A204.1 (cell line): Measurements from ENCODE around the gene OGDH.

Experiments
- FAIRE-seq: peaks from 2 replicates; lab custom pipeline; 2012; peaks lifted over from hg19 to GRCh38; lab: Jason Lieb, UNC

Gene OGDH

DNA sequence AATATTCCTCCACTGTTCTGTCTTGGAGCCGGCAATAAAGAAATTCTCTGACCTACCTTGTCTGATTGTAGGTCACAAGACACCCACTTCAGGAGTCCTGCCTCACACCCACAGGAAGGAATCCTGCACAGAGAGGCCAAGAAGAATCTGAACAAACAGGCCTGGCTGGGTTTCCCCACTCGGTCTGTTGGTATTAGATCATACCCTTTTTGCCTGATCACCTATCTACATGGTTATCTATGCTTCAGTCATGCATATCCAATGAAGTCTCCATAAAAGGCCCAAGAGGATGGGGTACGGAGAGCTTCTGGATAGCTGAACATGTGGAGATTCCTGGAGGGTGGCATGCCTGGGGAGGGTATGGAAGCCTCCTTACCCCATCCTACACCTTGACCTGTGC lies 12.3 kb downstream of the OGDH start:
- FAIRE-seq = no peak

DNA sequence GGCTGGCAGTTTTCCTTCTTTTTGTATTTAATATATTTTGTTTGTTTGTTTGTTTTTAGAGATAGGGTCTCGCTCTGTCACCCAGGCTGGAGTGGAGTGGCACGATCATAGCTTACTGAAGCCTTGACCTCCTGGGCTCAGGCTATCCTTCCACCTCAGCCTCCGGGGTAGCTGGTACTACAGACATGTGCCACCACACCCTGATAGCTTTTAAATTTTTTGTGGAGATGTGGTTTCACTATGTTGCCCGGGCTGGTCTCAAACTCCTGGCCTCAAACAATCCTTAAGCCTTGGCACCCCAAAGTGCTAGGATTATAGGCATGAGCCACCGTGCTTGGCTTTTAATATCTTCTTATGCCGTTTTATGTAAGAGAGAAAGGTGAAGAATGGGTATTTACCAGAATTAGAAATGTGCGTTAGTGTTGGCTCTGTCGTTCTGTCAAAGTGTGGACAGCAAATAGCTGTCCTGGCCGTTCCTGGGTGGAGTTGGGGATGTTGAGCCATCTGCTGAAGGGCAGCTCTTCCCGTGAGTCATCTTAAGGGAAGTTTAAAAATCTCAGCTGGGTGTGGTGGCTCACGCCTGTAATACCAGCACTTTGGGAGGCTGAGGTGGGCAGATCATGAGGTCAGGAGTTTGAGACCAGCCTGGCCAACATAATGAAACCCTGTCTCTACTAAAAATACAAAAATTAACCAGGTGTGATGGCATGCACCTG lies 14.8 kb downstream of the OGDH start:
- FAIRE-seq = no peak

DNA sequence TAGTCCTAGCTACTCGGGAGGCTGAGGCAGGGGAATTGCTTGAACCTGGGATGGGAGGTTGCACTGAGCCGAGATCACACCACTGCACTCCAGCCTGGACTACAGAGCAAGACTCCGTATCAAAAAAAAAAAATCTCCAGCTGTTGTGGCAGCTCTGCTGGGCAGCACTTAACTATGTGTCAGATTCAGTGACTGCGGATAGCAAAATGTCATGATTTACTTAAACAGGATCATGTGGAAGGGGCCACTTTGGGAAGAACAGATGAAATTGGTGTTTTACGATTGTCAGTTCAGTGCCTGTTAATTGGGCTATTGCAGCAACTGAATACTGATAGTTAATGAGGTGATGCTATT lies 15.3 kb downstream of the OGDH start:
- no peak for FAIRE-seq

DNA sequence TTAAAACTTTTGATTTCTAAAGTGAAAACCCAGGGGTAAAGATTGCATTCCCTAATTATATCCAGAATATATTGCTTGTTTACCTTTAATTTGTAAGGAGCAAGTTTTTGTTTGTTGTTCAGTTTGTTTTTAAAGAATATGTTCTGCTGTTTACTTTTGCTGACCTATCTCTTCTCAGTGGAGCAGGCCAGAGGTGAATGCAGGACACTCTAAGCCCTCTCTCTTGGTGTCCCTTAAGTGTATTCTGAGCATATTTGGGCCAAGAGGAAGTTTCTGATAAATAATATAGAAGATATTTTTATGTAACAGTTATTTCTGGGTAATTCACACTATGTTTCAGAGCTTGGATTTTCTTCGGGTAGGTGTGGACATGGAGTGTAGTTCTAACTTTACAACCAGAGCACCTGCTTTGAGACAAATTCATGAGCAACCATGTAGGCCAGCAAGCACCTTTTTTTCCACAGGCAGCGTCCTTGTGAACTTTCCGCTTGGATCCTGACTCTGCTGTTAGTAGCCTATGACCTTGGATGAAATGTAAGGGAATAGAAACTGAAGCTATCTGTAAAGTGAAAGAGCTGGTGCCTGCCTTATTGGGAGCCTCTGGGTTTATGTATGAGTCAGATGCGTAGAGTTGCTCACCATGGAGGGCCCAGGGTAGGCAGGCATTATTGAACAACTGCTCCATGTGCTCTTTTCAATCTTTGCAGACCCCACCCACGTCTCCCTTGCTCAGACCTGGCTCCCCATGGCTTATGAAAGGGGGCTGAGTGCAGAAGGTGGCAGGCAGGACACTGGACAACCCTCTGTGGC lies 16.1 kb downstream of the OGDH start:
- no peak for FAIRE-seq

DNA sequence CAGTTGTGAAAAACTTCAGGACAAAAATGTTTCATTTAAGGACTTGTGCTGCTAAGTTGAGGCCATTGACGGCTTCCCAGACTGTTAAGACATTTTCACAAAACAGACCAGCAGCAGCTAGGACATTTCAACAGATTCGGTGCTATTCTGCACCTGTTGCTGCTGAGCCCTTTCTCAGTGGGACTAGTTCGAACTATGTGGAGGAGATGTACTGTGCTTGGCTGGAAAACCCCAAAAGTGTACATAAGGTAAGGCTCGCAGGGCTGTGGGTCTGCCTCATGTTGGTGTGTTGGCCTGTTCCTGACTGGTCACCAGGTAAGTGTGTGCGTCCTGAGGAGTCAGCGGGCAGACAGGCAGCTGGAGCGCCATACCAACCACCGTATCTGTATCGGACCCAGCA lies 17.9 kb downstream of the OGDH start:
- no peak for FAIRE-seq

DNA sequence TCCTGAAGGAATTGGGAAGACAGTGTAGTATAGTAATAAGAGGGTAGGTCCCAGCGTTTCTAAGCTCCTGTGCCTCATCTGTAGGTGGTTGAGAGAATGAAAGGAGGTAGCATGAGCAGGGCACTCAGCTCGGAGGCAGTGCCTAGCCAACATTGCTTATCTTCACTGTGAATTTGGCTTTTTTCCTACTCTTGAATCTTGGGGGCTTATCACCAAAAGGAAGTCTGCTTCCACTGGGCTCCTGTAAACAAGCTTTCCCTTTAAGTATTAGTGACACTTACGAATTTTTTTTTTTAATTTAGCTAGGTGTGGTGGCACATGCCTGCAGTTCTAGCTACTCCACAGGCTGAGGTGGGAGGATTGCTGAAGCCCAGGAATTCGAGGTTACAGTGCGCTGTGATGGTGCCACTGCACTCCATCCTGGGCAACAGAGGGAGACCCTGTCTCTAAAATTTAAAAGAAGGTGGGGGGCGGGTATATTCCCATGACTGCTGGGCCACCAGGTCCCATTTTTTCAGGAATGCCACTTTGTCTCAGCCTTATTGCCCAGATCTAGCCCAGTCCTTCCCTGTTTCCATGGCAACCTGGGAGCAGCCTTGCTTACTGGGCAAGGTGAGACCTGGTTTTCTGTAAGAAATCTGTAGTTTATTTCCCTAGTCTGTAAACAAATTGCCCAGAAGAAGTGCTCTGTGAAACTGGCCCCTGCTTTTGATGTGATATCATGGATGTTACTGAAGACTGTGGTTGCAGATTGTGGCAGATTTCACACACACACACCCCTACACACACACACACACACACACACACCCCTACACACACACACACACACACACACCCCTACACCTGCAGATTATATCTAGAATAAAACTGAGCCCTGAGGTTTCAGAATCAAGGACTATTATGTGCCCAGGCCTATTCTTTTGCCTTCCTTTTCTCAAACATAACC lies 19.4 kb downstream of the OGDH start:
- FAIRE-seq = no peak

DNA sequence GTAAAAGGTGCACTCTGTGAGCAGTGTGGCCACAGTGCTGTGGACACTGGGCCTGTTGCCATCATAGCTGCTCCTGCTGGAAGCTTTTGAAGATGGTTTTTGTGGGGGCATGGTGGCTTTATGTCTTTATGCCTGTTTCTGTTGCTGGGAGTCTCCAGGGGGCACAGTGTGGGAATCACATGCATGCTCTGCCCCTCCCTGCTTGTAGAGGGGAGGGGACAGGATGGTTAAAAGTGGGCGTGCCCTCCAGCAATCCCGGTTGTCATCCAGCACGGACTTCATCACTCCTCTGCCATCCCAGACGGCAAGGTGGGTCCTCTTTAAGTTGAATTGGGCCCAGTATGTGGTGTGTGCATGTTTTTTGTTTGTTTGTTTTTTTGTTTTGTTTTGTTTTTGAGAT lies 20.2 kb downstream of the OGDH start:
- FAIRE-seq = no peak

DNA sequence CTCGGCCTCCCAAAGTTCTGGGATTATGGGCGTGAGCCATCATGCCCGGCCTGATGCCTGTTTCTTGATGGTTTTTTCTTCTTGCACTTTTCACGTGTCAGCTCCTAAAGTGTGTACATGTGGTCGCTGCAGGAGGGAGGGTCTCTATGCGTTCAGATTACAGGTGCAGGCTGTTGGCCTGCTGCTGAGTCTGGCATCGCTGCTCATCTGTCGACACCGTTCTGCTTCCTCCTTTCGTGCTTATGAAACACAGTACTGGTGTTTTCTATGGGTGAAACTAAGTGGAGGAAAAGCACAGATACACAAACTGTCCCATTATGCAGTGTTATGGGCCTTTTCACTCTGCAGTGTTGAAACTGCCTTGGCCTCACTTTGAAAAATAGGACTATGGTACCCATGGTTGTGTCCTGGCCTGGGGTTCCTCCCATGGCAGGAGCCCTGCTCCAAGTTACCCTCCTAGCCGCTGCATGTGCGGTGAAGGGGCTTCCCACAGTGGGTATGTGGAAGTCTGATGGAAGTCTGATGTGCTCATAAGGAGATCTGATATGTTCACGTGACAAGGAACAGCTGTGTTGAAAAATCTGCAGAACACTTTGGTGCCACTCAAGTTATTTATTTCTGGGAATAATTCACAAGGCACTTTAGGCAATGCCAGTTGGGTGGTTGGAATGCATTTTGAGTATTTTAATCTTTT lies 23.5 kb downstream of the OGDH start:
- no peak for FAIRE-seq

DNA sequence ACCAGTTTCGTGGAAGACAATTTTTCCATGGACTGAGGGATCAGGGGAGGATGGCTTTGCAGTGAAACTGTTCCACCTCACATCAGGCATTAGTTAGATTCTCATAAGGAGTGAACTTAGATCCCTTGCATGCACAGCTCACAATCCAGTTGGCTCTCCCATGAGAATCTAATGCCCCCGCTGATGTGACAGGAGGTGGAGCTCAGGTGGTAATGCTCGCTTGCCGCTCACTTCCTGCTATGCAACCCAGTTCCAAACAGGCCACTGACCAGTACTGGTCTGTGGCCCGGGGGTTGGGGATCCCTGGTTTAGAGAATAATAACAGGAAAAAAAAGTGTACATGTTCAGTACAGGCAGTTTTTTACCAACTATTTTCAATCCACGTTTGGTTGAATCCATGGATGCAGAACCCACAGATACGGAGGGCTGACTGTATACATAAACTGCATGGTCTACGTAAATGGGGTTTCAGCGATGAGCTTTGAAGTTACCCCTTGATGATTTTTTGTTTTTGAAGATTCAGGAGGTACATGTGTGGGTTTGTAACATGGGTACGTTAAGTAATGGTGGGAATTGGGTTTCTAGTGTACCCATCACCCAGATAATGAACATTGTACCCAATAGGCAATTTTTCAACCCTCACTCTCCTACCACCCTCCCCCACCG lies 24.5 kb downstream of the OGDH start:
- no peak for FAIRE-seq

DNA sequence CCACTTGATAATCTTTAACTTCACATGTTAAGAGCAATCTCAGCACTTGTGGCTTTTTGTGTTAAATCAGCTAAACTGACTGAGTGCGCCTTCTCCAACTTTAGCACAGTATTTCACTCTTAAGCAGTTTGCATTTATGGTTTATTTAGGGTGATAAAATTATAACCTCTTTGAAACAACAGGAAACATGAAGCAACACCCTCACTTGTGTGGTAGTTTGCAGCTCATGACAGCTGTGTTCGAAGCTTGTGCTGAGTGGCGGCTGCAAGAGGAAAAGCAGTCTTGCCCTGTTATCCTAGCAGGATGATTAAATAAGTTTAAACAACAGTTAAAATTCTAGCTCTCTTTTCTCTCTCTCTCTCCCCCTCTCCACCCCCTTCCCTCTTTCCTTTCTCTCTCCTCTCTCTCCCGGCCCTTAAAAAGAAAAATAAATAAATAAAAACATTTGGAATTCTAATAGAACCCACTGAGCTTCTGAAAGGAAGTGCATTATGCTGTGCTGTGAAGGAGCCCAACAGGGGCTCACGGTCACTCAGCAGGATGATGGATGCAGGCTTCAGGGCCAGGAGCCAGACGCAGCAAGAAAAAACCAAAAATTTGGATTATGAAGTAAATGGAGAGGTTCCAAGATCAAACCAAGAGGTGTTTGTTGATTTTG lies 25.2 kb downstream of the OGDH start:
- no peak for FAIRE-seq

DNA sequence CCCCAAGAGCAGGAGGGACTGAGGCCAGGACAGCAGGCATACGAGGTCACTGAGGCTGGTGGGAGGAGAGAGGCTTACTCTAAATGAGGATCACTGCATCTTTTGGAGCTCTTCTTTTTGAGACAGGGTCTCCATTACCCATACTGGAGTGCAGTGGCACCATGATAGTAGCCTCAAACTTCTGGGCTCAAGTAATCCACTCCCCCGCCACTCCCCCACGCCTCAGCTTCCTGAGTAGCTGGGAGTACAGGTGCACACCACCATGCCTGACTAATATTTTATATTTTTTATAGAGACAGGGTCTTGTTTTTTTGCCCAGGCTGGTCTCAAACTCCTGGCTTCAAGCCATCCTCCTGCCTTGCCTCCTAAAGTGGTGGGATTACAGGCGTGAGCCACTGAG lies 25.8 kb downstream of the OGDH start:
- FAIRE-seq = no peak

DNA sequence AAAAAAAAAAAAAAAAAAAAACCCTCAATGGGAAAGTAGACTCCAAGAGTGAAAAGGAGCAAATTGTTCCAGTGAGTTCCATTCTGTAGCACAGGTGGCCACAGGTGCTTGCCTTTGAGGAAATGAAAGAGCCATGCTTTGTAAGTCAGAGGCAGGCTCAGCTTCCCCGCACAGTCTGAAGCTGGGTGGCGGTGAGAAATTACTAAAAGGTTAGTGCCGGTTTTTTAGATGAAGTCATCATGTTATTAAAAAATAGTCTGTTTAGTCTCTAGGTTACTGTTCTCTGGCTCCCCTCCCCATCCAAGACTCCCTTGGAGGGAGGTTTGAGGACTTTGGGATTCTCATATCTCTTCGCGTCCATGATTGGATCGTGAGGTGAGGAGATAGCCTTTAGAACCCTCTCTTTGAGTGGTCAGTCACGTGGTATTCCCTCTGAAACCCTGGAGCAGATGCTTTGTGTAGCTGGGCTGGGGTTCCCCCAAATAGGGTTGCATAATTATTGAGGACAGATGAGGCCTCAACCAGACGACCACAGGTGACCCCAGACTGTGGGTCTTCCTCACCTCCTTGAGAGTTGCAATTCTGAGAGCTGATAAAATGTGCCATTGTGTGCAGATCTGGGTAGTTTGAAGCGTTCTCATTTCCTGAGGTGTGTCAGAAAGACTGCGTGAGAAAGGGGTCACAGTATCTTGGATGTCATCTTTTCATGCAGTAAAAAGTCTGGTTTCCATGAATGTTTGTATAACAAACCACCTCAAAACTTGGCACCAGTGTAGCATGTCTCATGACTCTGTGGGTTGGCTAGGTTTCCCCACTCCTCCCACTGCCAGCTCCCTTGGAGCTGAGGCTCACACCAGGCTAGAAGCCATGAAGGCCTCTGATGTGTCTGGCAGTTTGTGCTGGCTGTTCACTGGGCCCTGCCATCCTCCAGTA lies 27.1 kb downstream of the OGDH start:
- no peak for FAIRE-seq

DNA sequence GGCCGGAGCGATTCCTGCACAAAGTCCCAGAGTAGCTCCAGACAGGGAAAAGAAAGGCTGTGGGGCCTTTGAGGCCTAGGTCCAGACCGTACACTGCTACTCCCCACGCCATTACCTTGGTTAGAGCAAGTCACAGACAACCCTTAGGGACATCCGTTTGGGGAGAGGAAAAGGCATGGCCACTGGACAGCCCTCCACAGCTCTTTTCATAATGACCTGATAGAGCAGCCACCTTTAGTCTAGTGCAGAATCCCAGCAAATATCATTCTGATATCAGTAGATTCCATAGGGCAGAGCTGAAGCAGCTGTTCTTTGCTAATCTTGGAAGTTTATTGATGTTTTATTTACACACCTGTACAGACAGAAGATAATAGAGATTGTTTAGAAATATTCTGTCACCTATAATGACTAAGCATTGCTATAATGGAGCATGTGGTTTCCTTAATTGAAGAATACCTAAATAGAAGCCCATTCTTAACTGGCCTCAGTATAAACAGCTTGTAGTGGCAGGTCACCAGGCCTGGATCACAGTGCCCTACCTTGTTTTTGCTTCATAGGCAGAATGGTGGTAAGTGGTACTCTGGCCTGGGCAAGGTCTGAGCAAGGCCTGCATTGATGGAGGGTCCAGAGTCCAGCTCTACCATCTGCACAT lies 27.9 kb downstream of the OGDH start:
- FAIRE-seq = no peak

DNA sequence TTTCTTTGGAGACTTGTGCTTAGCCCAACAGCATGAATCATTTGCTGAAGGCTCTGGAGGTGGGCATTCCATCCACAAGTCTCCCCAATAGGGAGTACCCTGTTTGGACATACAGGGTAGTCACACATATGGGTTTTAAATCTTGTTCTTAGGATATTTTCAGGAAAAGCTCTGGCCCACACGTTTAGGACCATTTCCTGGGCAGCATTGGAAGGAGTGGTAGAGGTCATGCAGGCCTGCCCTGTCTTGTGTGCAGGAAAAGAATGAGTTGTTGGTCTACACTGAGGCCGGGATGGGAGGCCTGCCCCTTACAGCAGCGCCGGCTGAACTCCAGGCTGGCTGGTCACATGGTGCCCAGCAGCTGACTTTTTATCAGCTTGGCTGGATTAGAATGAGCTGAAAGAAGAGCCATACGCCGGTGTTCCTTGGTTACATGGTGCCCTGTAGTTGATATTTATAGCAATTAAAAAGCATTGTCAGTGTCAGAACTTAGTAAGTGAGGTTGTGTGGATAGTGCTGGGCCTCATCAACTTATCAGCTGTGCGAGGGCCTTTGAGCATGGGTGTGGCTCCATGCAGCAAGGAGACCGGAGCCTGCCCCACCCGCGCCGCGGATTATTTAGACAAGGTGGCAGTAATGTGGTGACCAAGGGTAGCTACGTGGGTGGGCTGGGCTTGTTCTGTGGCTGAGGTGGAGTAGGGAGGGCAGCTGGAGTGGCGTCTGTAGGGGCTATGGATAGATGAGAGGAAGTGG lies 28.6 kb downstream of the OGDH start:
- no peak for FAIRE-seq

DNA sequence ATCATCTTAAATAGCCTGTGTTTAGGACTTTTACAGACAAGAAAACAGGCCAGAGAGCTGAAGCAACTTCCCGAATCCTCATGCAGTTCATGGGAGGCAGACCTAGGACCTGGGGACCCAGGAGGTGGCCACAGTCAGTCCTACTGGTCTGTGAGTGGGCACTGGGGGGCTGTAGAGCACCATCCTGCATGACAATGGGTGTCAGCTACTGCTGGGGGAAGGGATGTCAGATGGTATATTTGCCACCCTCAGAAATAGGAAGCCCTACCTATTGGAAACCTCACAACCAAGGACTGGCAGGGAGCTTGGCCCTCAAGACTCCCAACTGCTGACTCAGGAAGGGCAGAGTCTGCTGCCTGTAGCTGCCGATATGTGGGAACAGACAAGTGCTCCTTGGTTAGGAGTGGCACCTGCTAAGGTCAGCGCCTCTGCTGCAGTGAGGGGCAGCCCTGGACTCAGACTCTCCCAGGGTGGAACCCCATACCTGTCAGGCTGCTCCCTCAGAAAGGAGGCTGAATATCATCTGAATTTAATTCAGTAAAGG lies 29.7 kb downstream of the OGDH start:
- FAIRE-seq = no peak

DNA sequence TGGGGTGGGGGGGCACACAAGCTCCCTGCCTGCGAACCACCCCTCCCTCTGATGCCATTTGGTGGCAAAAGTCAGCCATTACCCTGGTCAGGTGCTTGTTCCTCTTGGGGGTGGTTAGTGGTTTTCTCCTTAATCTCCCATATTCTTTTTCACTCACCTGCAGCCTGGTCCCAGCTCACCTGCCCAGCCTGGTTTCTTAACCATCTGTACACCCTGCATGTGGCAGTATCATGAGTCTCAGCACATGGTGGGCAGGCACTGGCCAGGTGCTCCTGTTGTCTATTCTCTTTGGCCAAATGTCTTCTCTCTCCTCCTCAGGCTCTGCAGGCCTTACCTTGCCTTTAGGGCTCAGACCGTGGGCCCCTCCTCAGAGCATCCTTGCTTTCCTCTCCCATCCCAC lies 30.5 kb downstream of the OGDH start:
- no peak for FAIRE-seq

DNA sequence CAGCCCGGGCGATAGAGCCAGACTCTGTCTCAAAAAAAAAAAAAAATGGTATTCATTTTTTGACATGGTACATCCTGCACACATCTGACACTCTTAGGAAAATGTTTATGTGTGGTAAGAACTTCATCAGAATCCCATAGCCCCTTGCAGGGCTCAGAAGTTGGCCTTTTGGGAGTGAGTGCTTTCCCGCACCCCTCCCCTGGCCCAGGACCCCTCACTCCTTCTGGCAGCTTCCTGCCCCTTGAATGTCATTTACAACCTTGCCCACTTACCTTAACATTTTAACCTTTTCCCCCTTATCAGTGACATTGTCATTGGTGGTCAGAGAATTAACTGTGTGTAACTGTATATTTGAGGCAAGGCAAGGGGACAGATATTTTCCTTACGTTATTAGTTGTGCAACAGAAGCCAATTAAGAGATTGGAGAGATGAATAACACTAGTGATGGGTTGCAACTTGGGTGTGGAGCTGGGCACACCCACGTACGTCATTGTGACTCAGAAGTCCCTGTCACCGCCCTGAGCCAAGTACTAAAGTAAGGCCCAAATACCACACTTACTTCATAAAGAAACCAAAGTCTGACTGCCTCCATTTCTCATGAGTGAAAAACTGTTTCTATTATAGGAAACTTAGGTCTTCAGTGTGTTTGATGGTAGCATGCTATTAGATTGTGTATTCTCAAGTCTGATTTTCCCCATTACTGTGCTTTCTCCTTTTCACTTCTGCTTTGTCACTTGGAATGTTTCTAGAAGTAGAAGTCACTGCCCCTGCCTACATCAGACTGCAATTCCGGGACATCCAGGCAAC lies 31.6 kb downstream of the OGDH start:
- no peak for FAIRE-seq
